ENCODE results near the gene MED8. TPM values are rescaled to one million over a fixed set of nuclear protein-coding genes. Genes with fewer than 3 reads are reported as not detected.
"Not testable (repeated sequence)": the region's sequence is repeated elsewhere in the genome, so short reads cannot be mapped to it uniquely, and the experiment has no call there.

The MED8 gene
- total RNA-seq, 4 donors from 2014 or later = 43.6 to 58.4 (median 50.8) TPM

DNA sequence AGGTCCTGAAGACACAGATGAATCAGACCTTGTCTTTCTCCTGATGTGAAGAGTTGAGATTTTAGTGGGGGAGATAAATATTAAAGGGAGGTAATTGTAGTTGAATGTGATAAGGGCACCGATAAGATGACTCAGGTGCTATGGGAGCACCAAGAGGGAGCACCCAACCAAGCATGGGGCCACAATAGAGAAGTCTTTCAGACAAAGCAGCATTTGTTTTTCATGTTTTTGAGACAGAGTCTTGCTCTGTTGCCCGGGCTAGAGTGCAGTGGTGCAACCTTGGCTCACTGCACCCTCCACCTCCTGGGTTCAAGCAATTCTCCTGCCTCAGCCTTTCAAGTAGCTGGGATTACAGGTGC lies 16.3 kb upstream of the MED8 start:
- WGBS, 2 donors = 85 to 95% methylated on average over 2 of the region's 2 CpGs
- no peak for DNase-seq (ENCODE audit: low spot score in 2 of 2)
- TF ChIP-seq CTCF (IDR thresholded peaks at IDR 0.05) (no peak), POLR2A (IDR thresholded peaks at IDR 0.05) (no peak)
- intact Hi-C loops (cut with DNase I; ENCODE audit: low total_unique reads) = no loop called here
- no peak overlapping the region for H3K4me3 ChIP-seq (ENCODE audit: low read depth, poor library complexity, severe bottlenecking)

DNA sequence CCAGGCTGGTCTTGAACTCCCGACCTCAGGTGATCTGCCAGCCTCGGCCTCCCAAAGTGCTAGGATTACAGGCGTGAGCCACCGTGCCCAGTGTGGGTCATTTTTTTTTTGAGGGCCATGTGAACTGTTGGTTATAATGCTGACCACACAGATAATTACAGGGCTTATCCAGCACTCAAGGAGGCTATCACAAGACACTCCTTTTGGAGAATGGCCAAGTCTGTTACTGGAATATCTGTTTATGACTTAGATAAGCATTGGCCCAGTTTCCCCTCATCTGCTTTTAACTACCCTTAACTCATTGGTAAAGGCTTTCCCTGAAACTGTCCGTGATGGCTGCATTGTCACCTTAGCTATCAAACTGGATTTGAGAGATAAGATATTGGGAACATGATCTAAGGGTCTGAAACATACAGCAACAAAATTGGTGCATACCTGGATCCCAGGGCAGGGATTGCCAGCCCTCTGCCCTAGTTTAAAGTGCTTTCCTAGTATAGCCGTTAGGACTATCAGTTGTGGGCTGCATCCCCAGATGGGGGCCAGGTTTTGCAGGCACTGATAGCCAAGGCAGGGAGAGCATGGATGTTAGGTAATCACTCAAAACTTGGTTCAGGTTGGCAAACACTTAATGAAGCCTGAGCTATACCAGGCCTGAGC lies 15.7 kb upstream of the MED8 start:
- H3K4me3 ChIP-seq (ENCODE audit: low read depth, poor library complexity, severe bottlenecking) = no peak overlapping the region
- TF ChIP-seq CTCF (IDR thresholded peaks at IDR 0.05) (no peak), POLR2A (IDR thresholded peaks at IDR 0.05) (no peak)
- no peak for DNase-seq (ENCODE audit: low spot score in 2 of 2)
- WGBS, 2 donors = 79 to 86% methylated on average over 6 of the region's 6 CpGs
- intact Hi-C loops (cut with DNase I; ENCODE audit: low total_unique reads) = no loop called here

DNA sequence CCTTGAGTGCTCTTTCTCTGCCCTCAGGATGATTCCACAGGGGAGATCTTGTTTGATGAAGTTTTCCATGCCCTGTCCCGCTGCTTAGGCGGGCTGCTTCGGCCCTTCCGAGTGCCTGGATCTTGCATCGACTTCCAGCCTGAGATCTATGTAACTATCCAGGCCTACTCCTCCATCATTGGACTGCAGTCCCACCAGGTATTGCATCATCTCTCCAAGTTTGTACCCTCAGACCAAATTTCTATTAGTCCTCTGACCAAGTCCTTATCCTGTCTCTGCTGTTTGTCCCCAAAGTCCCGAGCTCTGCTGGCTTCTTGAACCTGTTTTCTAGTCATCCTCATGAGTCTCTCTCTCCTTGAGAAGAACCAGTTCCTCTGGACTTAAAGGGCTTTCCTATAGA lies 14.8 kb upstream of the MED8 start:
- intact Hi-C loops (cut with DNase I; ENCODE audit: low total_unique reads) = no loop called here
- TF ChIP-seq POLR2A (IDR thresholded peaks at IDR 0.05) (no peak), CTCF (IDR thresholded peaks at IDR 0.05) (no peak)
- WGBS, 2 donors = 97% methylated on average over 6 of the region's 6 CpGs
- DNase-seq (ENCODE audit: low spot score in 2 of 2) = no peak
- H3K4me3 ChIP-seq (ENCODE audit: low read depth, poor library complexity, severe bottlenecking) = no peak overlapping the region

GRCh38 chr1:43402089-43402865 lies 12.7 kb upstream of the MED8 start:
- intact Hi-C loops (cut with DNase I; ENCODE audit: low total_unique reads) = no loop called here
- DNase-seq (ENCODE audit: low spot score in 2 of 2) = no peak
- TF ChIP-seq CTCF (IDR thresholded peaks at IDR 0.05) (no peak), POLR2A (IDR thresholded peaks at IDR 0.05) (no peak)
- no peak overlapping the region for H3K4me3 ChIP-seq (ENCODE audit: low read depth, poor library complexity, severe bottlenecking)
- 81 to 86% methylated on average over 6 of the region's 6 CpGs for WGBS, 2 donors

DNA sequence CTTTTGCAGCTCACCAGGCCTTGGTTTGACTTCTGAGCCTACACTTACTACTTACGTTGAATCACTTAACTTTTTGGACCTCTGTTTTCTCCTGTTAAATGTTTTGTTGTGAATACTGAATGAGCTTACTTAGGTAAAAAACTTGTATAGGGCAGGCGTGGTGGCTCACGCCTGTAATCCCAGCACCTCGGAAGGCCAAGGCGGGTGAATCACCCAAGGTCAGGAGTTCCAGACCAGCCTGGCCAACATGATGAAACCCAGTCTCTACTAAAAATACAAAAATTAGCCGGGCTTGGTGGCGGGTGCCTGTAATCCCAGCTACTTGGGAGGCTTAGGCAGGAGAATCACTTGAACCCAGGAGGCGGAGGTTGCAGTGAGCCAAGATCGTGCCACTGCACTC lies 10.8 kb upstream of the MED8 start:
- H3K4me3 ChIP-seq (ENCODE audit: low read depth, poor library complexity, severe bottlenecking); intact Hi-C loops (cut with DNase I; ENCODE audit: low total_unique reads); DNase-seq (ENCODE audit: low spot score in 2 of 2): not testable (repeated sequence)
- WGBS, 2 donors = 97 to 99% methylated on average over 9 of the region's 9 CpGs

DNA sequence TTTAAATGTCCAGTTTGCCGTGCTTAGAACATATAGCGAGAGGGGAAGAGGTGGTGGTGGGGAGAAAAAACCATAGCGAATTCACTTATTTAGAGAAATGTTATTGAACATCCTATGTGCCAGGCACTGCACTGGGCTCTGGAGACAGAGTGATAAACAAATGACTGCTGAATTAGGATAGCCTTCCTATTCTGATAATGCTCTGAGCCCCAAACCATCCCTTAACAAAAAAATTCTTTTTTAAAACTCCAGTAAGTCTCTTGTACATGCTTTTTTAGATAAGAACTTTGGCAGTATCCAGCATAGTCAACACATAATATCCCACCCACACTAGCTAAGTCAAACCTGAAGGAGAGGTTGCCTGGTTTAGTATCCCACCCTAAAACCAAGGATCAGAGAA lies 8.6 kb upstream of the MED8 start:
- 95 to 98% methylated on average over 3 of the region's 3 CpGs for WGBS, 2 donors
- no peak overlapping the region for H3K4me3 ChIP-seq (ENCODE audit: low read depth, poor library complexity, severe bottlenecking)
- no peak for TF ChIP-seq POLR2A (IDR thresholded peaks at IDR 0.05)
- TF ChIP-seq CTCF (IDR thresholded peaks at IDR 0.05) = no peak
- DNase-seq (ENCODE audit: low spot score in 2 of 2) = no peak
- intact Hi-C loops (cut with DNase I; ENCODE audit: low total_unique reads) = no loop called here

Data from lower leg skin (tissue), 4 donors.